GM19240 (cell line): ENCODE data around the gene DUSP6.

ENCODE experiments used
- DNase-seq: peaks from one replicate; pipeline ENCODE4 v3.0.0; 2011; ENCODE audit warnings: low spot score; ENCODE audit not compliant: insufficient read length

The DUSP6 gene

GRCh38 chr12:89373763-89374572 lies 21.7 kb upstream of the DUSP6 start:
- DNase-seq = no peak

GRCh38 chr12:89372584-89373370 lies 20.5 kb upstream of the DUSP6 start:
- DNase-seq = no peak

GRCh38 chr12:89370850-89371249 lies 18.5 kb upstream of the DUSP6 start:
- no peak for DNase-seq

- DNase-seq = no peak
These were observed 18.1 kb upstream of the DUSP6 start for GRCh38 chr12:89370421-89370831.

GRCh38 chr12:89369166-89369565 lies 16.9 kb upstream of the DUSP6 start:
- no peak for DNase-seq

- DNase-seq = no peak
These were observed 16.1 kb upstream of the DUSP6 start for GRCh38 chr12:89368391-89368790.

- no peak for DNase-seq
These were observed 14.5 kb upstream of the DUSP6 start for GRCh38 chr12:89366676-89367364.

GRCh38 chr12:89364631-89365030 lies 12.3 kb upstream of the DUSP6 start:
- no peak for DNase-seq

GRCh38 chr12:89364058-89364457 lies 11.8 kb upstream of the DUSP6 start:
- no peak for DNase-seq

GRCh38 chr12:89363582-89363981 lies 11.3 kb upstream of the DUSP6 start:
- DNase-seq = no peak

GRCh38 chr12:89363084-89363483 lies 10.8 kb upstream of the DUSP6 start:
- no peak for DNase-seq

- DNase-seq = no peak
These were observed 7.3 kb upstream of the DUSP6 start for GRCh38 chr12:89359615-89360014.

- no peak for DNase-seq
These were observed 6.5 kb upstream of the DUSP6 start for GRCh38 chr12:89358805-89359204.

GRCh38 chr12:89357297-89357730 lies 5.0 kb upstream of the DUSP6 start:
- DNase-seq = no peak

- DNase-seq = no peak
These were observed 3.9 kb upstream of the DUSP6 start for GRCh38 chr12:89356069-89356665.

GRCh38 chr12:89355243-89356068 lies 3.2 kb upstream of the DUSP6 start:
- DNase-seq = no peak

GRCh38 chr12:89354612-89355067 lies 2.3 kb upstream of the DUSP6 start:
- no peak for DNase-seq

- DNase-seq = no peak
These were observed 1.7 kb upstream of the DUSP6 start for GRCh38 chr12:89353823-89354611.

- no peak for DNase-seq
These were observed 1.0 kb upstream of the DUSP6 start for GRCh38 chr12:89353188-89353822.

GRCh38 chr12:89352242-89352491 lies 134 bp downstream of the DUSP6 start:
- no peak for DNase-seq
